HUES48 (cell line): ENCODE results near the gene IRS2.

Experiments
- H3K27ac ChIP-seq: one replicate; pipeline ENCODE4 v1.7.0; 2013; ENCODE audit warnings: low read depth, low read length, inconsistent platforms
- H3K27me3 ChIP-seq: 2 replicates; pipeline ENCODE4 v1.6.1; 2013; ENCODE audit warnings: mild to moderate bottlenecking, low read length; ENCODE audit not compliant: control insufficient read depth, insufficient read depth
- H3K36me3 ChIP-seq: 2 replicates; pipeline ENCODE4 v1.6.1; 2013; ENCODE audit warnings: low read length; ENCODE audit not compliant: control insufficient read depth, insufficient read depth
- H3K4me1 ChIP-seq: 2 replicates; pipeline ENCODE4 v1.6.1; 2013; ENCODE audit warnings: mild to moderate bottlenecking, low read length; ENCODE audit not compliant: control insufficient read depth, insufficient read depth
- H3K4me3 ChIP-seq: 2 replicates; pipeline ENCODE4 v1.5.1; 2013; ENCODE audit warnings: mild to moderate bottlenecking, low read depth, low read length
- H3K9ac ChIP-seq: 2 replicates; pipeline ENCODE4 v1.6.1; 2013; ENCODE audit warnings: mild to moderate bottlenecking, low read depth, low read length, moderate library complexity
- H3K9me3 ChIP-seq: 2 replicates; pipeline ENCODE4 v1.6.1; 2013; ENCODE audit warnings: low read length; ENCODE audit not compliant: control insufficient read depth, insufficient read depth

IRS2 gene

GRCh38 chr13:109785141-109785891, 1.1 kb downstream of the IRS2 start:
- Histone ChIP-seq H3K27ac (peak overlapping the region; percentile 35), H3K36me3 (peaks cover 17% of the 10 kb centered on the region), H3K27me3 (0 out of 2 replicates have a peak, but pooled peaks cover 3% of the 10 kb centered on the region), H3K9me3 (no peaks in the 10 kb centered on the region), H3K4me1 (peaks cover 13% of the 10 kb centered on the region; the same call in 1 of the 2 replicates), H3K9ac (peak overlapping the region; percentile 42; the same call in 1 of the 2 replicates), H3K4me3 (peak overlapping the region; percentile 77)

- peaks cover 18% of the 10 kb centered on the region; the same call in 1 of the 2 replicates for H3K4me1 ChIP-seq
- 0 out of 2 replicates have a peak, but pooled peaks cover 3% of the 10 kb centered on the region for H3K27me3 ChIP-seq
- peaks cover 22% of the 10 kb centered on the region for H3K36me3 ChIP-seq
- H3K27ac ChIP-seq, result no peak overlapping the region
- H3K4me3 ChIP-seq, result peak overlapping the region; percentile 77
- H3K9me3 ChIP-seq, result no peaks in the 10 kb centered on the region
- peak overlapping the region; percentile 42; the same call in 1 of the 2 replicates for H3K9ac ChIP-seq
These were observed 1.7 kb downstream of the IRS2 start for GRCh38 chr13:109784590-109785140.

- peaks cover 22% of the 10 kb centered on the region for H3K36me3 ChIP-seq
- H3K4me3 ChIP-seq, result peak overlapping the region; percentile 77
- no peaks in the 10 kb centered on the region for H3K9me3 ChIP-seq
- H3K27me3 ChIP-seq, result 0 out of 2 replicates have a peak, but pooled peaks cover 3% of the 10 kb centered on the region
- no peak overlapping the region for H3K27ac ChIP-seq
- H3K4me1 ChIP-seq, result peaks cover 25% of the 10 kb centered on the region
- no peak overlapping the region; the same call in 1 of the 2 replicates for H3K9ac ChIP-seq
These were observed 2.4 kb downstream of the IRS2 start for GRCh38 chr13:109783815-109784589.

- H3K36me3 ChIP-seq, result peaks cover 22% of the 10 kb centered on the region
- H3K4me1 ChIP-seq, result peaks cover 31% of the 10 kb centered on the region
These were observed 3.0 kb downstream of the IRS2 start for GRCh38 chr13:109783447-109783814.

GRCh38 chr13:109782823-109783431, 3.5 kb downstream of the IRS2 start:
- H3K4me1 ChIP-seq, result peaks cover 36% of the 10 kb centered on the region
- no peaks in the 10 kb centered on the region for H3K9me3 ChIP-seq
- H3K27me3 ChIP-seq, result no peaks in the 10 kb centered on the region
- no peak overlapping the region for H3K9ac ChIP-seq
- no peak overlapping the region for H3K4me3 ChIP-seq
- no peak overlapping the region for H3K27ac ChIP-seq
- H3K36me3 ChIP-seq, result peaks cover 22% of the 10 kb centered on the region

More at GRCh38 chr13:109783447-109783814, 3.0 kb downstream of the IRS2 start:
- H3K27me3 ChIP-seq, result no peaks in the 10 kb centered on the region
- H3K27ac ChIP-seq, result no peak overlapping the region
- H3K4me3 ChIP-seq, result no peak overlapping the region
- H3K9ac ChIP-seq, result no peak overlapping the region
- no peaks in the 10 kb centered on the region for H3K9me3 ChIP-seq

GRCh38 chr13:109782066-109782822, 4.1 kb downstream of the IRS2 start:
- Histone ChIP-seq H3K27ac (no peak overlapping the region), H3K4me3 (no peak overlapping the region), H3K27me3 (no peaks in the 10 kb centered on the region), H3K36me3 (peaks cover 22% of the 10 kb centered on the region), H3K4me1 (peaks cover 42% of the 10 kb centered on the region), H3K9me3 (no peaks in the 10 kb centered on the region), H3K9ac (no peak overlapping the region)

GRCh38 chr13:109781384-109782065, 4.9 kb downstream of the IRS2 start:
- no peak overlapping the region for H3K27ac ChIP-seq
- H3K9me3 ChIP-seq, result no peaks in the 10 kb centered on the region
- H3K4me3 ChIP-seq, result peak overlapping the region; percentile 23; the same call in 1 of the 2 replicates
- peaks cover 42% of the 10 kb centered on the region for H3K4me1 ChIP-seq
- peaks cover 22% of the 10 kb centered on the region for H3K36me3 ChIP-seq
- no peaks in the 10 kb centered on the region for H3K27me3 ChIP-seq
- no peak overlapping the region for H3K9ac ChIP-seq

GRCh38 chr13:109780845-109781383, 5.5 kb downstream of the IRS2 start:
- Histone ChIP-seq H3K27ac (no peak overlapping the region), H3K27me3 (no peaks in the 10 kb centered on the region), H3K36me3 (peaks cover 22% of the 10 kb centered on the region), H3K4me3 (peak overlapping the region; percentile 23), H3K9me3 (no peaks in the 10 kb centered on the region), H3K4me1 (peaks cover 42% of the 10 kb centered on the region), H3K9ac (no peak overlapping the region)

GRCh38 chr13:109779876-109780510, 6.4 kb downstream of the IRS2 start:
- Histone ChIP-seq H3K36me3 (peaks cover 22% of the 10 kb centered on the region), H3K27ac (no peak overlapping the region), H3K9ac (no peak overlapping the region)

More at GRCh38 chr13:109779876-109780510, 6.4 kb downstream of the IRS2 start:
- Histone ChIP-seq H3K27me3 (no peaks in the 10 kb centered on the region), H3K4me3 (peak overlapping the region; percentile 23; the same call in 1 of the 2 replicates), H3K4me1 (peaks cover 42% of the 10 kb centered on the region), H3K9me3 (no peaks in the 10 kb centered on the region)
